SK-N-MC (cell line): Measurements from ENCODE around the gene STK32B.

Source experiments
- EZH2 ChIP-seq: fragments of 200-600 bp; sonication (generic); IDR thresholded peaks from one replicate; pipeline ENCODE4 v1.6.1; 2017; ENCODE audit warnings: antibody characterized with exemption
- POLR2AphosphoS5 ChIP-seq: IDR thresholded peaks from 2 replicates; pipeline ENCODE4 v1.6.1; 2012; ENCODE audit warnings: mild to moderate bottlenecking, low read depth, low read length, borderline replicate concordance

DNA sequence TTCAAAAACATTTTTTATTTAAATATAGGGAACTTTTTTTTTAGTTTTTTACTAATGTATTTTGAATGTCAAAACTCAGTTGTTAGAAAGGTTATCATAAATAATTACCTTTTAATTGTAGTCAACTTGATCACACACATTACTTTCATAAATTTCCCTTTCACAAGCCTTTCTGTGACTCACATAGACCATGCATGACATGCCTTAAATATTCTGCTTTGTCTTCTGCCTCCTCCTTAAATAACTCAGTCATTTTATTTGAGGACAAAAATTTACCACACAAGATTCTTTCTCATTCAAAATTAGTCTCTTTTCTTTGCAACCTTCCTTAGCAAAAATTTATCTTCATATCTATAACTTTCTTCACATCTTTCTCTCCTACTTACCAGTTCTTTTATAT is 437.1 kb downstream of the STK32B start:
- no peak for TF ChIP-seq EZH2
- TF ChIP-seq POLR2AphosphoS5, result no peak
